GM12878 (cell line): Measurements from ENCODE around the gene SF3A1.

ENCODE experiments used
- ATF2 ChIP-seq: IDR thresholded peaks from 2 replicates; pipeline ENCODE4 v1.6.1; 2012; ENCODE audit warnings: low read length, inconsistent platforms
- BCL11A ChIP-seq: IDR thresholded peaks from 2 replicates; pipeline ENCODE4 v1.6.1; 2011; ENCODE audit warnings: low read depth, low read length
- BHLHE40 ChIP-seq, 2 experiments: fragments of 450-650 bp in 1 of 2; IDR thresholded peaks; 2 replicates each; pipeline ENCODE4 v1.6.1; 2011 to 2017; ENCODE audit warnings: low read depth in 2 of 2, borderline replicate concordance in 1 of 2, improper control_type of control experiment in 1 of 2, low read length in 1 of 2, mild to moderate bottlenecking in 1 of 2
- CBX5 ChIP-seq: sonication (generic); IDR thresholded peaks from 2 replicates; pipeline ENCODE4 v1.6.1; 2016; ENCODE audit warnings: low read depth, moderate library complexity, mild to moderate bottlenecking, inconsistent platforms
- ETV6 ChIP-seq, 2 experiments: fragments of 450-650 bp in 1 of 2; IDR thresholded peaks in 1 of 2; conservative IDR thresholded peaks in 1 of 2; 2 replicates each; pipeline ENCODE4 v1.6.1; 2014; ENCODE audit warnings: antibody characterized with exemption in 1 of 2, borderline replicate concordance in 1 of 2, low read depth in 1 of 2, mild to moderate bottlenecking in 1 of 2, moderate library complexity in 1 of 2
- GABPA ChIP-seq: IDR thresholded peaks from 2 replicates; pipeline ENCODE4 v1.6.1; 2014; ENCODE audit warnings: antibody characterized with exemption, low read depth, mild to moderate bottlenecking, inconsistent platforms
- MXI1 ChIP-seq: fragments of 150-350 bp; IDR thresholded peaks from 2 replicates; pipeline ENCODE4 v1.6.1; 2011; ENCODE audit warnings: low read depth, mild to moderate bottlenecking, inconsistent platforms, low read length, improper control_type of control experiment
- RAD21 ChIP-seq: IDR thresholded peaks from 2 replicates; pipeline ENCODE4 v1.6.1; 2011; ENCODE audit warnings: mild to moderate bottlenecking, low read depth, low read length, moderate library complexity; ENCODE audit not compliant: insufficient read depth
- SIN3A ChIP-seq: IDR thresholded peaks from 2 replicates; pipeline ENCODE4 v1.6.1; 2012; ENCODE audit warnings: low read depth, low read length, improper control_type of control experiment
- TF ChIP-seq, protein P1 (sequence below), 3 experiments: IDR thresholded peaks in 2 of 3; conservative IDR thresholded peaks in 1 of 3; 2 replicates each; pipeline ENCODE4 v1.5.1; 2011; ENCODE audit warnings: low read depth in 3 of 3, low read length in 3 of 3, mild to moderate bottlenecking in 3 of 3, control low read depth in 2 of 3, moderate library complexity in 2 of 3, inconsistent platforms in 1 of 3, mixed read lengths in 1 of 3; ENCODE audit not compliant: control insufficient read depth in 2 of 3, insufficient read depth in 1 of 3; ENCODE audit errors: extremely low read depth in 1 of 3
- TF ChIP-seq, protein P2 (sequence below): fragments of 450-650 bp; IDR thresholded peaks from 2 replicates; pipeline ENCODE4 v1.6.1; 2016; ENCODE audit warnings: mild to moderate bottlenecking

DNA sequence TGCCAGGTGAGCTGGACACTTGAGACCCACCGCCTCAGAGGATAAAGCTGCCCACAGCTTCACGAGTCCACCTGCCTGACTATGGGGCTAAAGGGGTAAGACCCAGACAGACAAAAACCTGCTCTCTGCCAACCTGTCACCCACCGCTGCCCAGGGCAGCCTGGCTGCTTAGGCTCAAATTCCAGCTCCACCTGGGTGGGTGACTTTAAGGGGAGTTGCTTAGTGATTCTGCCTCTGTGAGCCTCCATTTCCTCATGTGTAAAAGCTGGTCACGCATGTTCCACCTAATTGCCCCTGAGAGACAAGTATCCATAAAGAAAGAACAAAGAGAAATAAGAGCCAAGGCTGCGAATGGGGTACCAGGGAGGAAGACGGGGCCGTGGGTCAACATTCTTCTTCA is 63.7 kb downstream of the SF3A1 start:
- TF ChIP-seq GABPA (no peak), BCL11A (no peak), RAD21 (no peak), BHLHE40 (IDR thresholded peaks at IDR 0.05; ENCODE audit: borderline replicate concordance in 1 of 2, low read depth in 2 of 2, low read length in 1 of 2) (no peak), SIN3A (no peak), MXI1 (no peak), ATF2 (no peak), CBX5 (no peak), ETV6 (conservative IDR thresholded peaks at IDR 0.05 in 1 of 2, IDR thresholded peaks at IDR 0.05 in 1 of 2; ENCODE audit: borderline replicate concordance in 1 of 2, low read depth in 1 of 2) (no peak)
- TF ChIP-seq, protein P1, sequence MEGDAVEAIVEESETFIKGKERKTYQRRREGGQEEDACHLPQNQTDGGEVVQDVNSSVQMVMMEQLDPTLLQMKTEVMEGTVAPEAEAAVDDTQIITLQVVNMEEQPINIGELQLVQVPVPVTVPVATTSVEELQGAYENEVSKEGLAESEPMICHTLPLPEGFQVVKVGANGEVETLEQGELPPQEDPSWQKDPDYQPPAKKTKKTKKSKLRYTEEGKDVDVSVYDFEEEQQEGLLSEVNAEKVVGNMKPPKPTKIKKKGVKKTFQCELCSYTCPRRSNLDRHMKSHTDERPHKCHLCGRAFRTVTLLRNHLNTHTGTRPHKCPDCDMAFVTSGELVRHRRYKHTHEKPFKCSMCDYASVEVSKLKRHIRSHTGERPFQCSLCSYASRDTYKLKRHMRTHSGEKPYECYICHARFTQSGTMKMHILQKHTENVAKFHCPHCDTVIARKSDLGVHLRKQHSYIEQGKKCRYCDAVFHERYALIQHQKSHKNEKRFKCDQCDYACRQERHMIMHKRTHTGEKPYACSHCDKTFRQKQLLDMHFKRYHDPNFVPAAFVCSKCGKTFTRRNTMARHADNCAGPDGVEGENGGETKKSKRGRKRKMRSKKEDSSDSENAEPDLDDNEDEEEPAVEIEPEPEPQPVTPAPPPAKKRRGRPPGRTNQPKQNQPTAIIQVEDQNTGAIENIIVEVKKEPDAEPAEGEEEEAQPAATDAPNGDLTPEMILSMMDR (IDR thresholded peaks at IDR 0.05 in 2 of 3, conservative IDR thresholded peaks at IDR 0.05 in 1 of 3; ENCODE audit: control insufficient read depth in 2 of 3, extremely low read depth in 1 of 3, insufficient read depth in 1 of 3, low read depth in 3 of 3, low read length in 3 of 3) = no peak
- TF ChIP-seq, protein P2, sequence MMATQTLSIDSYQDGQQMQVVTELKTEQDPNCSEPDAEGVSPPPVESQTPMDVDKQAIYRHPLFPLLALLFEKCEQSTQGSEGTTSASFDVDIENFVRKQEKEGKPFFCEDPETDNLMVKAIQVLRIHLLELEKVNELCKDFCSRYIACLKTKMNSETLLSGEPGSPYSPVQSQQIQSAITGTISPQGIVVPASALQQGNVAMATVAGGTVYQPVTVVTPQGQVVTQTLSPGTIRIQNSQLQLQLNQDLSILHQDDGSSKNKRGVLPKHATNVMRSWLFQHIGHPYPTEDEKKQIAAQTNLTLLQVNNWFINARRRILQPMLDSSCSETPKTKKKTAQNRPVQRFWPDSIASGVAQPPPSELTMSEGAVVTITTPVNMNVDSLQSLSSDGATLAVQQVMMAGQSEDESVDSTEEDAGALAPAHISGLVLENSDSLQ = no peak
